NCI-H524 (cell line): Measurements from ENCODE around the gene BRD3.

Source experiments
- DNase-seq, 2 experiments: peaks; one replicate each; lab custom pipeline; 2025; lab: John Stamatoyannopoulos, UW

Gene BRD3

DNA sequence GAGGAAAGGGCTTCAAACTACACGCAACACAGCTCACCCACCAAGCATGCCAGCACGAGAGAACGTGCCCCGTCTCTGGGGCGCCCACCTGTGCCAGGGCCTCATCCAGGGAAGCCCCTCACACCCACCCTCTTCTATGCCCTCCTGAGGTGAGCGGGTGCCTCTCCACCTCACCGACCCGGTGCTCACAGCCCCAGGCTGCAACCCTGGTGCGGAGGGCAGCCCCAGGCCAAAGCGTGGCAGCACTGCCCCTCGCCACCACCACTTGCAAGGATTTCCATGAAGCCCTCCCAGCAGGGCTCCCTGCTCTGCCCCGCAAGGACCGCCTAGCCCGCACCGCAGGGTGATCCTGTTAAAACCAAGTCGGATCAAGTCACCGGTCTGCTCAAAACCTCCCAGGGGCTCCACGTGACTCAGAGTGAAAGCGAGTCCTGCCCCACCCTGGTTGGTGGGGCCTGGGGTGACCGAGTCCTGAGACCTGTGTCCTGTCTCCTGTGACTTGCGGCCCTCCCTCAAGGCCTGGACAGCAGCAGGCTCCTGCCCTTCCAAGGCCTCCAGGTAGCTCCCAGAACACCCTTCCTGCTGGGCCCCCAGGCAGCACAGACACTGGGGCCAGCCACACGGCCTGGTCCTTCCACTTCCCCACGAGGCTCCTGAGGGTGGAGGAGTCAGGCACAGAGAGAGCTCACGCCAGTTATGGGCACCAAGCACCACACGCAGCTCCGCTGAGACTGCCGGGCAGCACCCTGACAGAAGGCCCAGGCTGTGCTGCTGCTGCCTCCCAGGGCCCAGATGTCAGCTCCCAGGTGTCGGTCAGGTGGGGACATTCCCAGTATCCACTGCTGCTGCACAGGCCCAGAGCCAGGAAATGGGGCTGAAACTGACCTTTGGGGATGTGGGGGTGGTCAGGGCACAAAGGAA lies 12.7 kb downstream of the BRD3 start:
- DNase-seq, result no peak

DNA sequence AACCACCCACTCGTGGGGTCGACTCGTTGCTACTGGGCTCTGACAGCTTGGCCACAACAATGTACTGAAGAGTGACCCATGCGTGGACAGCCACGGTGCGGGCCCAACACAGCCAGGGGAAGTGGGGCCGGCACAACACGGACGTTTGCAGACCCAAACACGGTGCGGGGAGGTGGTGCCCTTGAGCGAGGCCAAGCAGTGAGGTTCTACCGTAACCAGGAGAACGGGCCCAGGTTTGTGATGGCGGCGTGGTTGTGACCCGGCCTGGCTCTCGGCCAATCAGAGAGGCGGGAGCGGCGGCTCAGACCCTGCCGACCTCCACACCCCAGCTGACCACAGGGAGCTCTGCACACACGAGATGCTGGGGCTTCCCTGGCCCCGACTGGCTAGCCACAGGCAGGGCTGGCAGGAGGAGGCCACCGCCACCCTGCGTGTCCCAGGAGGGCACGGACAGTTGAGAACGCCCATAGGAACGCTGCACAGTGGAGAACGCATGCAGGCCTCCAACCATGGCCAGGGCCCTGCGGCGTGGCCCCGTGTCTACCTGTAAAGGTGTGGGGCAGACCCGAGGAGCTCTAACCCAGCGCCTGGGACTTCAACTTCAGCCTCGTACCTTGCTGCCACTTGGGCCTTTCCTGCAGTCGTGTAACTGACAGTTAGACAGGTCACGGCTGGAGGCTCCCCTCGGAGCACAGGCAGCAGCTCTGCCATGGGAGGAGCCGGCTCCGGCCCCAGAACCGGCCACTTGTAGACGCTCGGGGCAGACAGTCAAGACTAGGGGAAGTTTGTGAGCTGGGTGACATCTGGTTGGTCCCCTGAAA lies 13.7 kb downstream of the BRD3 start:
- DNase-seq, result no peak

DNA sequence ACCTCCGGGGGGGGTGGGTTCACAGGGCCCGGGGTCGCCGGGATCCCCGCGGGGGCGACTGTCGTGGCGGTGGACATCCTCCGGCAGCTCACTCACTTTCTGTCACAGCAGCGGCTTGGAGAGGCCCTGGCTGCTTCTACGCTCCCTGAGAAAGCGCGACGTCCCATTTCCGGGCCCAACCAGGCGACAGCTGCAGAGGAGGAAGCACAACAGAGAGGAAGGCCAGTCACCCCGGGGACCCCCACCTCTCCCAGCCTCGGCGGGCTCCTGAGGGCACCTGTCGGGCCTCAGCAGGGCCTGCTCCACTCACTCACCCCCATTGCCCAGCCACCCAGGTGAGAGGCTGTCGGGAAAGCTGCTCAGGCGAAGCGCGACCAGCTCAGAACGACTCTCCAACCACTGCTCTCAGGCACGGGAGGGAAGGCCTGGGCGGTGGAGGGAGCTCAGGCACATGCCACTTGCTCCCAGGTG lies 14.4 kb downstream of the BRD3 start:
- DNase-seq, result no peak

DNA sequence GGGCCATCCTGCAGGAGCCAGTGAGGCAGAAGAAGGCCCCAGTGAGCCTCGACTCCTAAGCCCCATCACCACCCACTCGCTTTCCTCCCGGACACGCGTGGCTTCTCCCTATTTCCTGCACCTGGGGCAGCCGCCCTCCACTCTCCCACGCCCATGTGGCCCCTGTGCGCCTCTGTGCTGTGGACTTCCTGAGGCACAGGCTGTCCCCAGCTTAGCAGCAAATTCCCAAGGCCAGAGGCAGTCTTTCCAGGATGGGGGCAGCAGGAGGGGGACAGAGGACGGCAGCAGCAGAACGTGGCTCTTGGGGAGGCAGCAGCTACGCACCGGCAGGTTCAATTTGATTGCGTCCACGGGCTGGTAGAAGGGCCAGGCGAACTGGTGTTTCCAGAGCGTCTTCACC lies 14.9 kb downstream of the BRD3 start:
- DNase-seq, result no peak

DNA sequence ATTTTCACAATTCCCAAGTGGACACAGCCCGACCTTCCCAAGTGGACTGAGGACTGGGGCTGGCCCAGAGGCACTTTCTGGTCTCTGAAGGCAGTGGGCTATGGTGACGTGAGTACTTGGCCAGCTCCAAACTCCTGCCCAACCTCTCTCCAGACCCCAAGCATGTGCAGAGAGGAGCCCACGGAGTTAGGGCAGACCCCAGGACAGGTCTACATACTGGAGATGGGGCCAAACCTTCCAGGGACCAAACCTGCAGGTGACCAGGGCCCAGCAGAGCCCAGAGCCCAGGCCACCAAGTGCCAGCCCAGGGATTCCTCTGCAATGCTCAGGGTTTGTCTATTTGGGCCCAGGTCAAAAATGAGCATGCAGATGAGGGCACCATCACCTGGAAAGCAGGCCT lies 15.3 kb downstream of the BRD3 start:
- DNase-seq, result no peak

DNA sequence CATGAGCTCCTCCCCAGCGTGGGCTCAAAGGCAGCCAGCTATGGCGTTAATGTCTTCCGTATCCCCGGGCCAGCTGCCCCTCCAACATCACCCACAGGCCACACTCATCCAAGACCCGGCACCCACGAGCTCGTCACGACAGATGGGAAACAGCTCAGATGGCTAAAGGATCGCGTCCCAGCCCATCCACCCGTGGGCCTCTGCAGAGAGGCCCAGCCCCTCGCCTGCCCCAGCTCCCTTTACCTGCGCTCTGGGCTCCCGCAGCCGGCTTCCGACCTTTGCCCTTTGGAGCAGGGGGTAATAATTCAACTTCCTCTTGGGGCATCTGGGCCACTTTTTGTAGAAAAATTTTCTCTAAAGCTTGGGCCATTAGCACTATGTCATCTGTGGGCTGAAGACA lies 16.5 kb downstream of the BRD3 start:
- DNase-seq, result no peak

DNA sequence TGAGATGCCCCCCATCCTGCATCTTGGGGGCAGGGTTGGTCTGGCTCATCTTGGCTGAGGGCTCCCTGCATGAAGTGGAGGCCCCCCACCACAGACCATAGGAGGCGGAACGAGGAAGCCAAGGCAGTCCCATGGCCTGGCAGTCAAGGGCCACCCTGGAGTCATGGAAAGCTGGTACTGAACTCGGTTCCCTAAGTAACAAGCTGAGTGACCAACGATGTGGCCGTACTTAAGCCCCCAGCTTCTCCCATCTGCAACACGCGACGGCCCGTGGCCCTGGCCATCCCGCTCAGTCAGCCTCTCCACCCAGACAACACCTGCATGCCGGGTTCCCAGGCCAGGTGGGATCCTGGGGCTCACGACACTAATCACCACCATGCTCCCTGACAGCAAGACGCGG lies 17.1 kb downstream of the BRD3 start:
- no peak for DNase-seq

DNA sequence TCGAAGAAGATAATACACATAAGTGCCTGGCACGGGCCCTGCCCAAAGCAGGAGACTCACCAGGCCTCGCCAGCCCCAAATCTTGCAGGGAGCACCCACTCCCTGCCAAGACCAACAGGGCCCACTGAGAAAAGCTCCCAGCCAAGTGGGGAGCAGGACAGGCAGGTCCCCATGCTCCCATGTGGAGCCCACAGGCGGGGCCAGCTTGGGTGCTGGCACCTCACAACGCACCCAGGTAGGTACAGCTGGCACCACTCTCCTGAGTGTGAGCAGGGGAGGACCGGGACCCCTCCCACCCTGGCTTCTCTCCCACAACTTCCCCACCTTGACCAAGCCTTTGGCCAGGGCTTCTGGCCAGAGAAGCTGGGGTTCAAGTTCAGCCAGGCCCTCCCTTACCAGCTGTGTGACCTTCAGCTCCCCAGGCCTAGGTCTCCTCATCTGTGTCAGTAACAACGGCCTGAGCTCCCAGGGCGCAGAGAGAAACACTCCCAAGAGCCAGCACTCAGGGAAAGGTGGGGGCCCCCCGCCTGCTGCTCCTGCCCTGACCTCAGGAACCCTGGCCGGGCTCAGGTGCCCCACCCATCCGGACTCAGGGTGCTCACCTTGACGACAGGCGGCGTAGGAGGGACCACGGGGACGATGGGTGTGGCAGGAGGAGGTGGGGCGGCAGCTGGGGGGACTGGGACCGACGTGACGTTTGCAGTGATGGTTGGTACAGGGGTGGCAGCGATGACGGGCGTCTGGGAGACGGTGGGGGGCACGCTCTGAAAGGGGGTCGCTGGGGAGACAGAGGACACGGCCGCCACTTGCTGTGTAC lies 17.8 kb downstream of the BRD3 start:
- no peak for DNase-seq

DNA sequence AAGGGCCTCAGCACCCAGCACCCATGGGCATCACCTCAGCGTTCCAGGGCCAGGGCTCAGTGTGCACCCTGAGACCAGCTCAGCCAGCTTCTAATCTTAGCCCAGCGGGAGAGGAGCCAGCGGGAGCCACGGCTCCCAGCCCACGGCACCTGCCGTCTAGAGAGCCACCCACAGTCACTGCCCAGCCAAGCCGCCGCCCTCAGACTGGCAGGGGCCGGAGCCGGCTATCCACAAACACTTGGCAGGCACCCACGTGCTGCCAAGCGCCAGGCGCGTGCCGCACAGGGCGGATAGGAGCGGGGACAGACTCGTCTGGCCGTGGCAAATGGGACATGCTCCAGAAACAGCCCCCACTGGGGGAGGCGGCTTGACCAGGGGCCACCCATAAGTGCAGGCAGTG lies 18.6 kb downstream of the BRD3 start:
- DNase-seq, result no peak

DNA sequence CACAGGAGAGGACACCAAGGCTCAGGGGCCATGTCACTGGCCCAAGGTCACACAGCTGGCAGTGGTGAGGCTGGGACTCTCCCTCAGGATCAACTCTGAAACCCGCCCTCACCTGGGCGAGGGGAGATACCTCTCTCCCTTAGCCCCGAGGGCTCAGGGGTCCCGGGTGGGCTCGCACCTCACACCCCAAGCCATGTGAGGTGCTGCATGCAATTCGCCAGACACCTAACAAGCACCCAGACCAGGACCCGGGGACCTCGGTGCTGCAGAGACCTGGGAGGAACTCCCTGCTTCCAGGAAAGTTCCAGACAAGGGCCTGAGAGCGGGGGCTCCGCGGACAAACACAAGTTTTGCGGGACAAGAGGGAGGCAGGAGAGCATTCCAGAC lies 19.3 kb downstream of the BRD3 start:
- DNase-seq, result no peak

DNA sequence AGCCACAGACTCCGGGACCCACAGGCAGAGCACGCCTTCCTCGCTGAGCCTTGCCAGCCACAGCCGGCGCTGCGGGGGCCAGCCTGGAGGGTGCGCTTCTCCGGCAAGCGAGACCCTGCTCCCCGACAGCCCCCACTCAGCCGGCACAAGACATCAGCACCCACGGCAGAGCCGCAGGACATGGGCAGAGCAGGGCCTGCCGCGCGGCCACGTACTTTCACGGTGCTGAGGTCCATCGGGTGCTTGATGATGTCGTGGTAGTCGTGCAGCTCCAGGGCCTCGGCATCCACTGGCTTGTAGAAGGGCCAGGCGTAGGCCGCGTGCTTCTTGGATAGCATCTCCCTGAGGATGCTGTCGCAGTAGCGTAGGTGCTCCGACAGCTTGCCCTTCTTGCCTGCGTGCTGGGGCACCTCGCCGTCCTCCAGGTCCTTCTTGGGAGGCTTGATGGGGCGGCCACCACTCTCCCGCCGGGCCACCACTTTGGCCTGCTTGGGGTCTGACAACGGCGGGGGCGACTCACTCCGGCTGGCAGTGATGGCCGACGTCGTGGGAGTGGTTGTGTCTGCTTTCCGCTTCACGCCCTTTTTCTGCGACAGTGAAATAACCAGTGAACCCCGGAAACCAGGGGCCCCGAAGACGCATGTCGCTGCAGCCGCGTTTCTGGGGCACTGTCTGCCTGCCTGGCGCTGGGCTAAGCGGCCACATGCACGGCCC lies 19.8 kb downstream of the BRD3 start:
- no peak for DNase-seq

DNA sequence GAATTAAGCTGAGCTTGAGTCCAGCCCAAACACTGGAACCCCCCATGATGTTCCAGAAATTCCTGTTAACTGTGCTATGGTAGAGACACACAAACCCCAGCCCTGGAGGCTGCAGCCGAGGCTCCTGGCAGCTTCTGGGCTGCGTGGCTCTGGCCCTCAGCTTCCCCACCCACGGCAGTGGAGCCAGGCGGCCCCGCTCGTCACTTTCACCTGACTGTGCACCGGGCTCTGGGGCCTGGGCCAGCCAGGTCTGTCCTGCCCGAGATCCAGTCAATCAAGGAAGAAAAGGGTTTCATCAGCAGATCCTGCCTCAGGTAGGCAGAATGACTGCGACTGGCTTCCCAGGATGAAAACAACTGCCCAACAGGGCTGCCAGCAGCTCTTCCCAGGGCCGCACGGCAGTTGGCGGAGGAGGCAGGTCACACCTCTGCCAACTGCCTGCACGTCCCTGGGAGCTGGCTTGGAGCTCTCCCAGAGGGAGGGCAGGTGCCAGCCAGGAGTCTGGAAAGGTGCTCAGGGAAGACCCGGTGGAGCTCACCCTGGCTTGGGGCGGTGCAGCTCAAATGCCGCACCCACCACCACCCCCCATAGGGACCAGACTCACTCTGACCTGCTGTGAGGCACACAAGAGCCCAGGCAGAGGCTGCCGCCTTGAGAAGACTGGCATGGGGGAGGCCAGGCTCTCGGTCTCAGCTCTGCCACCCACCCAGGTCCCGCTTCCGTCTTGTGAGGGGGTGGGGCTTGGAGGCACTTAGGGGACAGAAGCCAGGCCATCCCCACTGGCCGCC lies 20.7 kb downstream of the BRD3 start:
- DNase-seq, result no peak

DNA sequence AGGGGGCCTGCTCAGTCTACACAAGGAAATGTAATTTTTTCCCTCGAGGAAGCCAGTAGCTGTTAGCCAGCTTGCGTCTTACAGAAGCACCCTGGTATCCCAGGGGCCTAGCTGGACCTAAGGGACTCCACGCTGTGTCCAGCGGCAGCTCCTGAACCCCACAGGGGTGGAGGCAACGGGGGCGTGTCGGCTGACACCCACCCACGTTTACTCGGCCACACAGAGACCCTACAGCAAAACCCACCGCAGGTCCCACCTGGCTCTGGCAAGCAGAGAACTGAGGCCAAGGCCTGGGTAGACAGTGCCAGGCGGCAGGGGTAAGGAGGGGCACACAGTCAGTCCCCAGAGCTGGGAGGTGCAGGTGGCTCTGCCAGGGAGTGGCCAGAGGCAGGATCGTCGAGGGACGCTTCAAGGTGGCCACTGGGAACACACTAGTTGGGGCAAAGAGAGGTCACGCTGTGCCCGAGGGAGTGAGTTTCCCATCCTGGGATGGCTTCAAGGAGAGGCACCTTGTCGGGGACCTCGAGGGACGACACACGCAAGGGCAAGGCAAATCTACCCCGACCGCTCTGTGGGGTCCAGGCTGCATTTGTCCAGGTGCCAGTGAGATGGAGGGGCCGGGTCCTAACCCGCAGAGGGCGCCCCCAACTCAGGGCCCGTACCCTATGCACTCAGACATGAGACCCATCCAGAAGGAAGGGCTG lies 21.8 kb downstream of the BRD3 start:
- DNase-seq, result no peak

DNA sequence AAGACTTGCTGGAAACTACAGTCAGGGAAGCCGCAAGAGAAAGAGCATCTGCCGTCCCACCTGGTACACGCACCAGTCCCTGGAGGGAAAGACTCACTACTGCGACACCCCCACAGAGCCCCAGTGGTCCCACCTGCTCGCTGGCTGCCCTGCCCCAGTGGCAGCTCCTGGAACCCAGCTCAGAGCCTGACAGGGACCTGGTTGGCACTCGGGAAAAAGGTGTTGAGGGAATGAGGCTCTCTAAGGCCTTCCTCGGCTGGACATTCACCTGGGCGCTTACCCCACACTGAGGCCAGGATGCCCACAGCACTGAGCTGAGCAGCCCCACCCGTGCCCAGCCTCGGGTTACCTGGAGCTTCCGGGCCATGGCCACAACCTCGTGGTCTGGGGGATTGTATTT lies 22.9 kb downstream of the BRD3 start:
- no peak for DNase-seq

DNA sequence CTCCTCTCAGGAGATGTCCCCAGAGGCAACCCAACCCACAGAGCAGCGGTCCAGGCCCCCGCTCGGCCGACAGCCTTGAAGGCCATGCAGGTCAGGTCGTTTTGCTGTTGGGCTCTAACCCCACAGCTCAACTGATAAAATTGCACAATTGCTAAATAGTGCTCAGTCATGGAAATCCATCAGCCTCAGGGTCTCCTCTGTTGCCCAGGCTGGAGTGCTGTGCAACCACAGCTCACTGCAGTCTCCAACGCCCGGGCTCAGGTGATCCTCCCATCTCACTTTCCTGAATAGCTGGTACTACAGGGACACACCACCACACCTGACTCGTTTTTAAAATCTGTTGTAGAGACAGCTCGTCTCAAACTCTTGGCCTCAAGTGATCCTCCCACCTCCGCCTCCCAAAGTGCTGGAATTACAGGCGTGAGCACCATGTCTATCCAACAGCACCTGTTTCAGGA lies 24.3 kb downstream of the BRD3 start:
- no peak for DNase-seq

DNA sequence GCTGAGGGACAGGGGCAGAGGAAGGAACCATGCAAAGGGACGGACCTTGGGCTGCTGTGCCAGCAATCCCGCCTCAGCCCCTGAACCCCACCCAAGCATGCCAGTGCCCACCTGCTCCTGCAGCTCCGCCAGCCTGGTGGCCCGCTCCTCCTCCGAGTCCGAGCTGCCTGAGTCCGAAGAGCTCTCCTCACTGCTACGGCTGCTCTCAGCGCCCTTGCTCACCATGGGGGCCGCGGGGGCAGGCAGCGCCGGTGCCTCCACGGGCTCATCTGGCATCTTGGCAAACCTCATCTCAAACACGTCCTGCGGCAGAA lies 26.2 kb downstream of the BRD3 start:
- DNase-seq, result no peak

DNA sequence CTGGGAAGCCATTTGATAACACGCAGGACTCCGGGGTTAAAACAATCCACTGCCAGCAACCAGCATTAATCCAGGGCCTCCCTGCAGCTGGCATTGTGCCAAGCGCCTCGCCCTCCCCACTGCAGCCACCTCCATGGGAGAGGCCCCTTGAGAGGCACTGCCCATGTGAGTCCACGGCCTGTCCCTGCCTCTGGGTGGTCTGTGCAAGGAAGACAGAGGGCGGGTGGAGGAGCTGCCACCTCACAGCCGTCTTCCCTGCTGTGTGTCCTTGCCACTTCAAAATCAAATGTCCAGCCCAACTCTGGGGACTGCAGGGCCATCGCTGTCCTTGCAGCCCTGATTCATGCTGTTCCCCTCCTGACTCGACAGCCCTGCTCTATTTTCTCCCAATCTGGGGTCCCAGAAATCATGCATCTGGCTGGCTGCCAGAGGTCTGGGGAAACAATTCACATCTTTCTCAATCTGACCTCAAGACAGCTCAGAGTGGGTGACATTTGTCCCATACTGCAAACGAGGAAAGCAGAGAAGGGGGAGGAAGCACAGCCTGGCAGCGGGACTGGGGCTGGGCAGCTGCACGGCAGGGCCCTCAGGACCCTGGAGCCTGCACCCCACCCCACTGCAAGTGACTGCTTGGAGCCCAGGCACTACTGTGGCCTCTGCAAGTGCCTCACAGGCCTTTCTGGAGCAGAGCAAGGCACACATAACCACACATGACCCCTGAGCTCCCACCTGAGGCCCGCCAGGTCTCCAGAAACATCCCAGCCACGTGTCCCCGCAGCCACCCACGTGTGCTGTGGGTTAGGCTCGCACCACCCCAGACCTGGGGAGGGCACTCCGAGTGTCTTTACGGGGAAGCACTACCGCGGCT lies 26.8 kb downstream of the BRD3 start:
- DNase-seq, result no peak

DNA sequence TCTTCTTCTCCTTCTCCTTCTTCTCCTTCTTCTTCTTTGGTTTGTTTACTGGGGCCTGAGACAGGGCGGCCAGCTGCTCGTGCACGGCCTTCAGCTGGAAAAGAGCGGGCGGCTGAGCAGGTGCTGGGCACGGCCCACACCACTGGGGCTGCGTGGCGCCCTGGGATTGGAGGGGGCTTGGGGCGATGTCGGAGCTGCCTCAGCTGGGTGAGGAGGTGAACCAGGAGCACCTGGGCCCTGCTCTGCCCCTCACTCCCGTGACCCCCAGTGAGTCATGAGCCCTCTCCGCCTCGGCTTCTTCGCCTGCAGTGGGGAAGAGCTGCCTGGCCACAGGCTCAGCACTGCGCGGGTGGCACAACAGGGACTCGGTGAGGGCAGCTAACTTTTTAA lies 27.7 kb downstream of the BRD3 start:
- no peak for DNase-seq
